Activated gamma-delta T cell treated with Interleukin-2 at 50 U/mL for 16 hours (primary cell): ENCODE data around the gene SPARCL1.
A peak's percentile ranks its signal among the peaks of the same experiment; 100 is the strongest.
"Not testable (repeated sequence)": the region's sequence is repeated elsewhere in the genome, so short reads cannot be mapped to it uniquely, and the experiment has no call there.

Source experiments
- DNase-seq: peaks from one replicate; pipeline ENCODE4 v3.0.0-alpha.2; 2020

SPARCL1 gene, protein sequence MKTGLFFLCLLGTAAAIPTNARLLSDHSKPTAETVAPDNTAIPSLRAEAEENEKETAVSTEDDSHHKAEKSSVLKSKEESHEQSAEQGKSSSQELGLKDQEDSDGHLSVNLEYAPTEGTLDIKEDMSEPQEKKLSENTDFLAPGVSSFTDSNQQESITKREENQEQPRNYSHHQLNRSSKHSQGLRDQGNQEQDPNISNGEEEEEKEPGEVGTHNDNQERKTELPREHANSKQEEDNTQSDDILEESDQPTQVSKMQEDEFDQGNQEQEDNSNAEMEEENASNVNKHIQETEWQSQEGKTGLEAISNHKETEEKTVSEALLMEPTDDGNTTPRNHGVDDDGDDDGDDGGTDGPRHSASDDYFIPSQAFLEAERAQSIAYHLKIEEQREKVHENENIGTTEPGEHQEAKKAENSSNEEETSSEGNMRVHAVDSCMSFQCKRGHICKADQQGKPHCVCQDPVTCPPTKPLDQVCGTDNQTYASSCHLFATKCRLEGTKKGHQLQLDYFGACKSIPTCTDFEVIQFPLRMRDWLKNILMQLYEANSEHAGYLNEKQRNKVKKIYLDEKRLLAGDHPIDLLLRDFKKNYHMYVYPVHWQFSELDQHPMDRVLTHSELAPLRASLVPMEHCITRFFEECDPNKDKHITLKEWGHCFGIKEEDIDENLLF

DNA sequence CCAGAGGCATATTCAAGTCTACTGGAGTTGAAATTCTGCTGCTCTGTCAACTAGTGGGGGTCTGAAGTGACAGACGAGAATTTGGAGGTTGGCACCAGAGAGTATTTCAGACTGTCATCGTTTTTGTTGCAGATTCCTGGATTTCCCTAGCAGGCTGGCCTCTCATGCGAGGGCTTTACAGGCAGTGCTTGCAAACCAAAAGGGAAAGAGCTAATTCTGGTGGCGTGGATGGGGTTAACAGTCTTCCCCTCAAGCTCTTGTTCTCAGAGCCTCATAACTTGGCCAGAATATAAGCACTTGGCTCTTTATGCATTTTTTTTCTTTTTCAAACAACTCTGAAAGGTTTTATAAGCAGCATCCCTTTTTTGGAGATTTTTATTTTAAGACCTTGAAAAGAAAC lies at the start of gene SPARCL1:
Gene SPARCL1 (minus strand): TSS at position 190 of the 400 bp plus-strand sequence. CDS start 29,802 bp downstream, outside the sequence.
- DNase-seq = no peak

DNA sequence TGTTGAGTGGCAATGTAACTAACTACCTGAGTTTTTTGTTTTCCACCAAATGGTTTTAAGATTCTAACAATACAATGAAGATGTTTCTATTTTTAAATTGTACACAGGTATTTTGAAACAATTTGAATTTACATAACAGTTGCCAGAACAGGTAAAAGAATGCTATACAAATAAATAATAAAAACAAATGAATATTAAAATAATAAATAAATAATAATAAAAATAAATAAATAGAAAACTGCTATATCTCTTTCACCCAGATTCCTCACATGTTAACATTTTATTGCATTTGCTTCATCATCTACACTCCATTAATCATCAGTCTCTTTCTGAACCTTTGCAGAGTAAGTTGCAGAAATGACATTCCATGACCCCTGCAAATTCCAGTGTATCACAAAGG lies 46.8 kb upstream of the SPARCL1 start:
- no peak for DNase-seq

DNA sequence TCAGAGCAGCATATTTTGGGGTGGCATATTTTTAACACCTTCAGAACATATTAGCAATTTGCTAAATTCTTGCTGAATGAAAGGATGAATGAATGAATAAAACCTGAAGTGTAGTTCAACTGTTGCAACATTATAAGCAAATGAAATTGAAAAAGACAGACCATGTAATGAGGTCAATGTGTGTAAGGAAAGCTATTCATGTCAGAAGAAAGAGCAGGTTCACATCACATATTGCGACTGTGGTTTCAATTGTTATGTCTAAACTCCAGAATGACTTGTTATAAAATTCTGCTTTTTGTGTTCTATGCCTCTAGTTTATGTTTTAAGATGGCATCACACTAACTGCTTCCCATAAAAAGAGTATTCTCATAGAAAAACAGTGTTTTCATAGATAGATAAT lies 46.2 kb upstream of the SPARCL1 start:
- DNase-seq = no peak

DNA sequence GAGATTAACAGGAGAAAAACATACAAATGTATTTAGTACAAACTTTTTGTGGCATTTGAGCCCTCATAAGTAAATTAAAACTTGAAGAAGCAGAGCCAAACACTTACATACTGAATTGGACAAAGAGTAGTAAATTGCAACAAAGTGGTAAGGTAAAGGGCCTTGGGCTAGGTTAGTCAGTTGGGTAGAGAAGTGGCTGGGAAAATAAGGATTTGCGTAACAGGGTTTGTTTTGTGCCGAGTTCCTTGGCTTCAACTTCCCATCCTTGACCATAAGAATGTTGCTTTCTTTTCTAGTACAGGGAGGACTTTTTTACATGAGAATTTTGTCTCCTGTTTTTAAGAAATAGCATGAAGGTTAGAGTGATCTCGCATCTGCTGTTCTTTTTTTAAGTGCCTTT lies 45.8 kb upstream of the SPARCL1 start:
- DNase-seq = no peak

DNA sequence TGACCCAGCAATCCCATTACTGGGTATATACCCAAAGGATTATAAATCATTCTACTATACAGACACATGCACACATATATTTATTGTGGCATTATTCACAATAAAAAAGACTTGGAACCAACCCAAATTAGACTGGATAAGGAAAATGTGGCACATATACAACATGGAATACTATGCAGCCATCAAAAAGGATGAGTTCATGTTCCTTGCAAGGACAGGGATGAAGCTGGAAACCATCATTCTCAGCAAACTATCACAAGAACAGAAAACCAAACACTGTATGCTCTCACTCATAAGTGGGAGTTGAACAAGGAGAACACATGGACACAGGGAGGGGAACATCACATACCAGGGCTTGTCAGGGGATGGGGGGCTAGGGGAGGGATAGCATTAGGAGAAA lies 45.2 kb upstream of the SPARCL1 start:
- DNase-seq = not testable (repeated sequence)

DNA sequence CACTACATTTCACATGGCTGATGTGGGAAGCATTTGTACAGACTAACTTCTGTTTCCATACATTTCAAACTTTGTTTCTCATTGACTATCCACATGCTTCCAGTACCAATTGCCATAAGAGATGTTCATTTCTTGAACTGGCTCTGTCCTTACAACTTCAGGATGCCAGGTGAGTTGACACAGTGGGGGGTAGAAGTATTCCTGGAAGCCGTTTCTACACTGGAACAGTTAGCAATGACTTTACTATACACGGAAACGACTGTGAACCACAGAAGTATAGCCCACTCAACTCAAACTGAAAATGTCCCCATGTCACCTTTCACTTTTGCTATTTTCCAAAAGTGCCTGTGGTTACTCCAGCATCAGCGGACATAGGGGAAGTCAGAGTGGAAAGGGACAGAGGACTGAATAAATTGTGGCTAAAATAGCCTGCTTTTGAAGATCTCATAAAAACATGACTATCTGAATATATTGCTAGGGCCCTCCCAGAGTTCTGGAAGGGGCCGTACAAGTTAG lies 41.2 kb upstream of the SPARCL1 start:
- DNase-seq = no peak

DNA sequence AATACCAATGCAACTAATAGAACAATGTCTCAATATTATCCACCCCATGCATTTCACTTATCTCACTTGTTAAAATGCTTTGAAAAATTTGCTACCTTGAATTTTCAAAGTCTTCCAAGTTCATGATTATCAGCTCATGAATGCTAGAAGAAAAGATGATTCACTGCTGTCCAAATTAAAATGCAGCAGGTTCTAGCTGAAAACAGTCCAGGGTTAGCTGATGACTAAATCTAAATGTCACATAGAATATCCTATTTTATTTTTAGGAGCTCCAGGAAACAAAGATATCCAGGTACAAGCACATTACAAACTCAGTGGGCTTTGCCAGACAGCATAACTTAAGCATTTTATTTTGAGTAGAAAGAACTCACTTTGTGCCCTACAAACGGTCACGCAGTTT lies 38.0 kb upstream of the SPARCL1 start:
- no peak for DNase-seq

DNA sequence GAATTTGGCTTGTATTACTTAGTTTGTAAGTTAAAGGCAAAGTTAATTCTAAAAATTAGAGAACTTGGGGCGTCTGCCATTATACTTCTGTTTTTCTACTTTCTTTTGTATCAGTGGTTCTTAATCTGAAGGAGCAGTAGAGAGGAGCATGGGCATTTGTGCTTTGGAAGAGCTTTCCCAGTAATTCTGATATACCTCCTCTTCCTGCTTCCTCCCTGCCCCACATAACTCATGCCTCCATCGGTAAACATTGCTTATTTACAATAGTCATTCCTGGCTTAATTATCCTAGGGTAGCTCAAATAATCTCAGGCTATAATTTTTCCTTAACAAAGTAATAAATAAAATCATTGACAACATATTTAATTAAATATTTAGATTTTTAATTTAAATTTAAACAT lies 37.1 kb upstream of the SPARCL1 start:
- DNase-seq = no peak

DNA sequence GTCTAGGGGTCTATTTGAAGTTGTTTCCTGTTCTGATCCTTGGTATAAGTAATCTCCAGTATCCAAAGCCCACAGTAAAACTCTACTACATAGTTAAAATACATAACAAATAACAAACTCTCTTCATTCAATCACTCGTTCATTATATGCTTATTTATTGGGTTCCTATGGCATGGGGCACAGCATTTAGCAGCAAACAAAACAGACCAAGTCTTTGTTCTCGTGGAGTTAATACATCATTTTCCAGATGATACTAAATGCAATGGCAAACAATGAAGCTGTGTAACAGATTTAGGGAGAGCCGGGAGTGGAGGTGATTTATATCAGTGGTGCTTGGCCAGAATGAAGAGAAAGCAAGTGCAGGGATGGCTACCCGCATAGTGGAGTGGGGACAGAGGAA lies 36.6 kb upstream of the SPARCL1 start:
- DNase-seq = no peak

DNA sequence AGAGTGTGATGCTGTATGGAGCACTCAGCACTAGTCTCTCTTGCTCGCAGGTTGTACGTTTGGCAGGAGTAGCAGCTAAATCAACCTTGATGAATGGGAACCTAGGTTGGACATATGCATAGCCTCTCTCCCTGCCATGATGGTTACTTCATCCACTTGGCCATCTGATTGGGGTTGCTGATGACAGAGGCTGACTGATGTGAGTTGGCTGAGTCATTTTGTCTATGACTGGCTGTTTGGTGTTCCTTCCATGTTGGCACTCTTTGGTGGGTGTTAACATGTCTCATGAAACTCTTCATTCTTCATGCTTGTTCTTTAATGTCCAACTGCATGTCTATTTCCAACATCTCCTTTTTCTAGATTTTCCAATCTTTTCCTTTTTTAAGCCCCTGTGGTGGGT lies 31.6 kb upstream of the SPARCL1 start:
- no peak for DNase-seq

DNA sequence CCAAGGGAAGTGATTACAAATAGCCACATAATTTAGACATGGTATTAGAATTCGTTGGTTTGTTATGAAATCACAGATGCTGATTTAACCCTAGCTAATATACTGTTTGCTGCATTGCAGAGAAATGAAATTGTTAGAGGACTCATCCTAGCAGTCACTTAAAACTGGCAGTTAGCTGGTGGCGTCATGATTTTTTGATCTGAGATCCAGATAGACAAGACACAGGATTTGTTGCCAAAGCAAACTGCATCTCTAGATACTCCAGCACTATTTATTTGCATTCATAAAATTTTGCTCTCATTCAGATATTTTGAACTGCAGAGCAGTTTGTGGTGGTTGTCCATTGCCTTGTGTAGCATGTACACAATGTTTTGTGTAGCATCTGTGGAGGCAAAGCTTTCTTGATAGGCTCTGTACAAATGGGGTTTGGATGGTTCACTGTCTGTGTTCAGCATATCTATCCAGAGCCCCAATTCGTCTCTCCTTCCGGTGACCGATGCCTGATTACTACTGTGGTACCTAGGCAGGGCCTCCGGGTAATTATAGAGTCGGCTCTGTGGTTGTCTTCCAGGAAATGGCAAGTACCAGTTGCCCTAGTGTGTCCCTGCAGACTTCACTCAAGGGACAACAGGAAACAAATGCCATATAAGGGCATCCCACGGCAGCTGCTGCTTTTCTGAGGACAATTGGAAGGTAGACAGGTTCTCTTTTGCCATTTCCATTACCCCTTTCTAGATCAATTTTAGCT lies 30.1 kb upstream of the SPARCL1 start:
- peak; percentile 28 for DNase-seq

DNA sequence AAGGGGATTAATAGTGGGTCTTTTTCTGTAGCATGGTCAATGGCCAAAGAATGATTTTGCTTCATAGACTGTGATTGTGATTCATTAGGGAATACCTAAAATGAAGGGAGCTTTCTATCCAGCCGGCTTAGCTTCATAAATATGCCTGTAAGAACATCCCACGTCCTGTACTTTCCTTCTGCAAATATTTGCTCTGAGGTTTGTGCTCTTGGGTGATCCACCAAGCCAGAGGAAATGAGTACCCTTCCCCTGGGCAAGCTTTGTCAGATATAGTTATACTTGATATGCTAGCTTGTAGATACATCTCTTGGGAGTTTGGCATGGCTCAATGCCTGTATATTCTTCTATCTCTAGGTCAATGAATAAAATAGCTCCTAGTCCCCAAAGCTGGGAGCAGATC lies 28.2 kb upstream of the SPARCL1 start:
- no peak for DNase-seq

DNA sequence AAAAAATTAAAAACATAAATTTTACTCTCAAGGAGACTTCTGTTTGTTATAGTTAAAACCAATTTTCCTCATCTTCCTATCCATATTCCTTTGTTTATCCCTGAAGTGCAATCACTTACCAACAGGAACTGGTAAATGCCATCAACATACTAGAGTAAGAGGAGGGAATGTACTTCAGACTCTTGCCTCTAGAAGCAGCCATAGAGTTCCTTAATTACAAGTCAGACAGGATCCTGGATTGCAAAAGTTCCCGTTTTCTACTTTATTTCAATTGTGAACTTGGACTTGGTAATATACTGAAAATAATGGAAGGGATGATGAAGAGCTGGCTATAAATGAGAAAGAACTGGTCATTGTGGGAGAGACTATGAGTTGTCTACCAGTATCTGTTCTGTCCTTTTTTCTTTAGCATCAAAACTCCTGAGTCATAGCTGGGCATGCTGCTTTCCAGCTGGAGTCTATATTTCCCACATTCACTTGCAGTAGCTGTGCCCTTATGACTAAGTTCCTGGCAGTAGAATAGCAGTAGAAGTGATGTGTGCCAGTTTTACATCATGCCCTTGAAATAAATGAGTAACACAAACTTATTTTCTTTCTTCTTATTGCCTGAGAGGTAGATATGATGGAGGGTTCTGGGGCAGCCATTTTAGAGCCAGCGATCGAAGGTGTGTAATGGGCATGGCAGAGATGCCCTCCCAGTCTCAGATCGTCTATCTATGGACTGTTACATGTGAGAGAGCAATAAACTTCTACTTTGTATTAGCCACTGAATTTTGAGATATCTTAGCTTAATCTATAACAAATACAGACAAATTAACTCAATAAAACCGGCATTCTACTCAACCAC lies 26.8 kb upstream of the SPARCL1 start:
- no peak for DNase-seq

DNA sequence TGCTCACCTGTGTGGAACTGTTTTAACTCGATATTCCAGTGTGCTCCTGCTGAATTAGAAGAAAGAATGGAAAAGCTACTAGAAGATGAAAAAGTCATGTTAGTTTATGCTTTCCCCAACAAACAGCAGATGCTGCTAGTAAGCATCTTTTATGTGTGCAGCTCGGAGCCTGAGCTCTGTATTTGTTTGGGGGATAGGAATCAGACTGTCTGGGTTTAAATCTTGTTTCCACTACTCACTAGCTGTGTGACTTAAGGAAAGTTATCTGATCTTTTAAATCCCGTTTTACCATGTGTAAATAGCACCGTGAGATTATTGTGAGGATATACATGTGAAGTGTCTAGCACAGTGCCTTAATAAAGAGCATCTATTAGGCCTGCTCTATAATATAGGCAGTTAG lies 24.0 kb upstream of the SPARCL1 start:
- DNase-seq = no peak

DNA sequence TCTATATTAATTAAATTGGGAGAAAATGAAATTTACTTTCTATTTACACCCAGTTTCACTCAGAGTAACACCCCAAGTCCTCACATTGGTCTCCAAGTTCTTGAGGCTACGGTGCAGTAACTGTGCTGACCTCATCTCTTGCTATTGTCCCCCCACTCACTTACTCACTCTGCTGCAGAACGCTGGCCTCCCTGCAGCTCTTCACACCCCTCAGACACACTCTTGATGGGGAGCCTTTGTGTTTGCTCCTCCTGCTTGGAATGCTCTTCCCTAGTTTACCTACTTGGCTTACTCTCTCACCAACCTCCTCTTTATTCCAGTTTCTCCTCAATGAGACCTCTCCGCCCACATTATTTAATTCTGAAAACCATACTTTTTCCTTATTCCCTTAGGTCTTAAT lies 22.2 kb upstream of the SPARCL1 start:
- DNase-seq = no peak

DNA sequence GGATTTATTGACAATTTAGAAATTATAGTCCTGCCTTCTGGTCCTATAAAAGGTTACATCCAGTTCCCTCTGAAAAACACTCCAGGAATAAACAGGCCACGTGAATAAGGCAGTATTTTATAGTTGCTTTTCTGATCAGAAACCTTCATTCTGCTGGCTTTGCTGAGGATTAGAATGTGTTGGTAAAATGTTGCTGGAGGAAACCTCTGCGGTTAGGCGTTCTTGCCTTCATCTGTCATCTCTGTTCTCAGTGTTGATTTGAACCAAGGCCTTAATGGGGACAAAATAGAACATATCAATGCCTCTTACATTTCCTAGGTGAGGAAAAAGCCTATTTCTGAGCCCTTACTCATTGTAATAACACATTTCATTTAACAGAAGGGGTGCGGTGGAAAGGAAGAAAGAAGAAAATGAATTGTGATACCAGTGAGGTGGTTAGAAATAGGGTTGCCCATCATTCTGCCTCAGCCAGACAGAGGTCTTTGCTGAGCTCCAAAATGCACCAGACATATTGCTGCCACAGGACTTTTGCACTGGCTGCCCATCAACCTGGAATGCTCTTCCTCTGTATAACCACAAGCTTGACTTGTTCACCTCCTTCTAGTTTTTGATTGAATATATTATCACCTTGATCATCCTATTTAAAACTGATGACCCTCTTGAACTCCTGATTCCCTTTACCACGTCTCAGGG lies 18.0 kb upstream of the SPARCL1 start:
- DNase-seq = no peak

DNA sequence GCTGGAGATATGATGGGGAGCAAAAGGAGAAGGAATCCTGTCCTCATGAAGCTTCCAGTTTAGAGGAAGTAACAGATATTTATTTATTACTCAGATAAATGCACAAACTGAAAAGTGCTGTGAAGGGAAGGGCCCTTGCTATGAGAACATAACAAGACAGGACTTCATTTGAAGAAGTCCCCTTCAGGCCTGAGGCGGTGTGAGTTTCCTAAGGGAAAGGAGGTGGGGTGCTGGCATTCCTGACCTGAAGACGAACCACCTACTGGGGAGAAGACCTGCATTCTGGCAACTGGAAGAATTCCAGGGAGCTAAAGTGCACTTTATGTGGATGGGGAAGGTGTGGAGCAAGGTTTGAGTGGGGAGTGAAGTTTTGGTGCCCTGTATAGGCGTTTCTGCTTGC lies 15.9 kb upstream of the SPARCL1 start:
- no peak for DNase-seq

DNA sequence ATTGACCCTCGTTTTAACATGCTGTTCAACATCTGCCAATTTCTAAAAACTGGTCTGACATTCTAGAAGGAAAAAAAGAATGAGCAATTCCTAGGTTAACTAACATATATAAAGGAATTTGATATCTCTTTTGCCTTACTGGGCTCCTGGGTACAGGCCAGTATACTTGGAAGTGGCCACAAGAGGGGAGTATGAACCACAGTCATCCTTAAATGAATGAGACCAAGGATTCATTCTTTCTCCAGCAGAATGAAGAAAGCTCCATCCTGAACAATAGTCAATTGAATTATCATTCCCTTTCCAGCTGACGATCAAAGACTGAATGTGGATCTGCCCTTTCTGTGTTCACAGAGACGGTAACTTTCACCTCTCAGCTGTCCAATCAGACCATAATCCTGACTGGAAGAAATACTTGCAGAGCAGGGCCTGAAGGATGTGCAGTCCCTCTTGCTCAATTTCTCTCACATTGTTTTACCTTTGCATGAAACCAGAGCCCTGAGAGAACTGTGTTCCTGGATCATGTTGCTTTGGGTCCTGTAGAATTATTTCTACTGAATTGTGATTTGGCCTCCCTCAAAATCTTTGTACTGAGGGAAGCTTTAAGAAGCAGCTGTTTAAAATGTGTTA lies 14.8 kb upstream of the SPARCL1 start:
- DNase-seq = no peak

DNA sequence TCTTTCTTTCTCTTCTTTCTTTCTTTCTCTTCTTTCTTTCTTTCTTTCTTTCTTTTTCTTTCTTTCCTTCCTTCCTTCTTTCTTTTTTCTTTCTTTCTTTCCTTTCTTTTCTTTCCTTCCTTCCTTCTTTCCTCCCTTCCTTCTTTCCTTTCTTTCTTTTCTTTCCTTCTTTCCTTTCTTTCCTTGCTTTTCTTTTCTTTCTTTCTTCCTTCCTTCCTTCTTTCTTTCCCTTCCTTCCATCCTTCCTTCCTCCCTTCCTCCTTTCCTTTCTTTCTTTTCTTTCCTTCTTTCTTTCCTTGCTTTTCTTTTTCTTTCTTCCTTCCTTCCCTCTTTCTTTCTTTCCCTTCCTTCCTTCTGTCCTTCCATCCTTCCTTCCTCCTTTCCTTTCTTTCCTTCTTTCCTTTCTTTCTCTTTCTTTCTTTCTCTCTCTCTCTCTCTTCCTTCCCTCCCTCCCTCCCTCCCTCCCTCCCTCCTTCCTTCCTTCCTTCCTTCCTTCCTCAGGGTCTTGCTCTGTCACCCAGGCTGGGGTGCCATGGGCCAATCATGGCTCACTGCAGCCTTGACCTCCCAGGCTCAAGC lies 13.6 kb upstream of the SPARCL1 start:
- DNase-seq = no peak

DNA sequence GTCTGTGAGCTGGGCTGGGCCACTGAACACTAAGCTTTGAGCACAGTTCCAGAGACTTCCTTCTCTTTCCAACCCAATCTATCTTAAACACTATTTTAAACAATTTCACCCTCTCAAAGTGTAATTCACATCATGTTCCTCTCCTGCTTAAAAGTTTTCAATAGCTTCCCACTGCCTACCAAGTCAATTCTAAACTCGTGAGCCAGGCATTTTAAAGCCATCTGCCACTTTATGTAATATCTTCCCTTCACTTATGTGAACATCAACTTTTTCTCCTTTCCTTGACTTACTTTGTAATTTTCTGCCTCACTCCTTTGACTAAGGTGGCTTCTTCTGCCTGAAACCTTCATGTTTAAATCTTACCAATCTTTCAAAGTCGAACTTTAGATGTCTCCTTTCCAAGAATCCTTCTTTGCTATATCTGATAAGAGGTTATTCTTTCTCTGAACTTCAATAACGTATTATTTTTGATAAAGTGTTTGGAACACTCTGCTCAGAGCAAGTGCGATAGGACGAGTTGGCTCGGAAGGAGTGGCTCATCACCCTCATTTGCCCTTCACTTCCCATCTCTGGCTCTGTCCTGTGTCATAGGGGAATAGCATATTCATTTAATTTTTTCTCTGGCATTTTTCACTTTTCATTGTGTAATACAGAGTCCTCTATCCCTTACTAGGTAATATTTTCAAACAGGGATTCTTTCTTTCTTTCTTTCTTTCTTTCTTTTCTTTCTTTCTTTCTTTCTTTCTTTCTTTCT lies 13.0 kb upstream of the SPARCL1 start:
- DNase-seq = no peak
